GM20431 (cell line): ENCODE measurements around the gene MYH7B.

Source experiments
- in situ Hi-C: fragments of 300-500 bp; cut with MseI, MboI; formaldehyde crosslinking; loops from one replicate; pipeline ENCODE4 v1.15.0; 2020; ENCODE audit warnings: low sequenced_read_pairs; ENCODE audit not compliant: unreplicated experiment

The MYH7B gene

GRCh38 chr20:34943808-34944567 is 11.7 kb upstream of the MYH7B start:
- in situ Hi-C loops, result no loop called here

- in situ Hi-C loops, result no loop called here
These were observed 10.2 kb upstream of the MYH7B start for GRCh38 chr20:34945315-34946077.

GRCh38 chr20:34946661-34947060 is 9.0 kb upstream of the MYH7B start:
- in situ Hi-C loops, result no loop called here

- in situ Hi-C loops, result no loop called here
These were observed 8.3 kb upstream of the MYH7B start for GRCh38 chr20:34947336-34947735.

DNA sequence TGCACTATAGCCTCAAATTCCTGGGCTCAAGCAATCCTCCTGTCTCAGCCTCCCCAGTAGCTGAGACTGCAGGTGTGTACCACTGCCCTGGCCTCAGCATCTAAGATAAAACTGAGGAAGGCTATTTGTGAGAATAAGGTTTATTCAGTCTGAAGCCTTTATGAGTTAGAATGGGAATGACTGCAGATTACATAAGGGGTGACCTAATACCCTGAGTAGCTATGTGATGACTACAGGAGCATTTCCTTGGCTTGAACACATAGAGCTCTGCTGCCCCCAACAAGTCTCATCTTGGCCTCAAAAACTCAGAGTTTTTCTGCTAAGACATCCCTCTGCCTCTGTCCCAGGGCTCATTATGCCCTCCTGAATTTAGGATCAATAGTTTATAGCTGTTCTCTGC is 7.6 kb upstream of the MYH7B start:
- in situ Hi-C loops, result no loop called here

DNA sequence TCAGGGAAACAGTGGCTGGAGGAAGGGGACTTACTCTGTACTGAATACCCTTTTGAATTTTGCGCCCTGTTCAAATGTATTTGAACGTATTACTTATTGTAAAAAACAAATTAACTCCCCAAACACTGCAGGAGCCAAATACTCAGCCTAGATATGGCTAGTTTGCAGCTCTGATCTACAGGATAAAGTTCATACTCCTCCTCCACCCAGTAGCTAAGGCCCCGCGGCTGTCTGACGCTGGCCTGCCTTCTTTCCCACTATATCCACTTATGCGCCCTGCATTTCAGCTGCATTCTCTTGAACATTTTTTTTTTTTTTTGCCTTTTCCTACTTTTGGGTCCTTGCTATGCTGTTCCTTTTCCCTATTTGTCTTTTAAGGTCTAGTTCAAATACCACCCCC is 6.5 kb upstream of the MYH7B start:
- in situ Hi-C loops, result no loop called here

GRCh38 chr20:34951252-34951651 is 4.4 kb upstream of the MYH7B start:
- in situ Hi-C loops, result no loop called here

- in situ Hi-C loops, result no loop called here
These were observed 4.0 kb upstream of the MYH7B start for GRCh38 chr20:34951652-34952051.

- in situ Hi-C loops, result no loop called here
These were observed 3.0 kb upstream of the MYH7B start for GRCh38 chr20:34952671-34953070.

DNA sequence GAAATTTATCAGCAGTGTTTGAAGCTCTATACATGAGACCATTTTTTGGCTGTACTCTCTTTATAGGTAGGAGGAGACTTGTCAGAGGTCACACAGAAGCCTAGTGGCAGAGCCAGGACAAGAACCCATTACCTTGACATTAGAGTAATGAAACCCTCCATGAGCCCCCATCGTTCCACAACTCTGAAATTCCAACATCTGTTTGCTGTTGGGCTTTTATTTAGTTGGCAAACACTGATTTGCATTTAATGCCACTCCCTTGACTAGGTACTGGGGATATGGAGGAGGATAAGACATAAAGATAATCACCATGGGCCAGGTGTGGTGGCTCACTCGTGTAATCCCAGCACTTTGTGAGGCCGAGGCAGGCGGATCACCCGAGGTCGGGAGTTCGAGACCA is 1.7 kb upstream of the MYH7B start:
- in situ Hi-C loops, result no loop called here

DNA sequence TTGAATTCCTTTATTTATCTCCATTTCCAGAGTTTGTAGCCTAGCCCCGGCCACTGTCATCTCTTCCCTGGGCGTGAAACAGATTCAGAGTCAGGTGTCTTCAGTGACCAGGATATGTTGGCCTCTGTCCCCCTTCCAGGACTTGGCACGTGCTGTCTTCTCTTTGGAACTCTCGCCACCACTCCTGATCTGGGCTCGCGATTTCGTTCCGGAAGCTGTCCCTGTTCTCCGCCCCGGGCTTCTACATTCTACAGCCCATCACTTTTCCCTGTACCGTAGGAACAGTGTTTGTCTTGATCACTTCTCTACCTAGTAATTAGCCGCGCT is 801 bp upstream of the MYH7B start:
- in situ Hi-C loops, result no loop called here

DNA sequence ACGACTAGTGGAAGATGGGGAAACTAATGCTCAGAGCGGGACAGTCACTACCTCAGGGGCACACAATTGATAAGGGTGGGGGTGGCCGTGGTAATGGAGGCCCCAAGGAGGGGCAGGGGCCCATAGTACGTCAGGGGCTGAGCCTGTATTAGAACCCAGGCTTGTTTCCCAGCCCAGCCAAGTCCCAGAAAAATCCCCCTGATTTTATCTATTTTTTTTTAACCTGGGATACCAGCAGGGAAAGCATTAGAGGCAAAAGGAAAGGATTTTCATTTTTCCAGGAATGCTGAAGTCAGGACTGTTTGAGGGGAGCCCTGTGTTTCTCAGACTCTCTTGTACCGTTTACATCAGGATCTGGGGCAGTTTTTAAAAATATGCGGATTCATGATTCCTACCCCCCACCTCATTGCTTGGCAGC is 382 bp downstream of the MYH7B start:
- in situ Hi-C loops, result no loop called here

DNA sequence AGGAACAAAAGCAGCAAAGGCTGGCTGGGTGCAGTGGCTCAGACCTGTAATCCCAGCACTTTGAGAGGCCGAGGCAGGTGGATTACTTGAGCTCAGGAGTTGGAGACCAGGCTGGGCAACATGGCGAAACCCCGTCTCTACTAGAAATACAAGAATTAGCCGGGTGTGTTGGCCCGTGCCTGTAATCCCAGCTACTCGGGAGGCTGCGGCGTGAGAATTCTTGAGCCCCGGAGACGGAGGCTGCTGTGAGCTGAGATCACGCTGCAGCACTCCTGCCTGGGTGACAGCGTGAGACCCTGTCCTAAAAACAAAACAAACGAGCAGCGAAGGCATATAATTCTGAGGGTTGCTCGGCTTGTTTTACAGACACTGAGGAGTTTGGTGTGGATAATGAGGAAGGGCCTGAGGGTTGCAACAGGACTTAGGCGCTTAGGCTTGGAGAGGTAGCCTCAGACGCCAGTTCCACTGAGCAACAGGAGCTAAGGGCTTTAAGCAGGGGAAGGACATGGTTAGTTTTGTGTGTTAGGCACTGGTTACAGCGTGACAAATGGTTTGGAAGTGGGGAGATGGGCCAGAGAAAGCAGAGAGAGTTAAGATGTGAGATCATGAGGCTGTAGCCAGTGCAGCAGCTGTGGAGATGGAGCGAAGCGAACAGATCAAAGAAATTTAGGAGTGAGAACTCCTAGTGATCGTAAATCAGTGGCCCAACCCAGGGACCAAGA is 1.2 kb downstream of the MYH7B start:
- in situ Hi-C loops, result no loop called here

DNA sequence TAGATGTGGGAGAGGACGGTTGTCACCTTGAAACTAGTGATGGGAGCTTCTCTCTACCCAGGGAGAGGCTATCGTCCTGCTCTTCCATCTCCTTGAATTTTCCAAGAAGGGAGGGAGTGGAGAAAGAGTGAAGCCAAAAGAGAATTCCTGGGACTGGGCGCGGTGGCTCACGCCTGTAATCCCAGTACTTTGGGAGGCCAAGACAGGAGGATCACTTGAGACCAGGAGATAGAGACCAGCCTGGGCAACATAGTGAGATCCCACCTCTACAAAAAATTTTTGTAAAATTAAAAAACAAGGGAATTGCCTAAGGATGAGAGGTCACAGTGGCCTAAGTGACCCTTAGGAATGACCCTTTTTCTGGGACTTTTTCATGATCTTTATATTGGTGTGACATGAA is 8.8 kb downstream of the MYH7B start:
- in situ Hi-C loops, result no loop called here

DNA sequence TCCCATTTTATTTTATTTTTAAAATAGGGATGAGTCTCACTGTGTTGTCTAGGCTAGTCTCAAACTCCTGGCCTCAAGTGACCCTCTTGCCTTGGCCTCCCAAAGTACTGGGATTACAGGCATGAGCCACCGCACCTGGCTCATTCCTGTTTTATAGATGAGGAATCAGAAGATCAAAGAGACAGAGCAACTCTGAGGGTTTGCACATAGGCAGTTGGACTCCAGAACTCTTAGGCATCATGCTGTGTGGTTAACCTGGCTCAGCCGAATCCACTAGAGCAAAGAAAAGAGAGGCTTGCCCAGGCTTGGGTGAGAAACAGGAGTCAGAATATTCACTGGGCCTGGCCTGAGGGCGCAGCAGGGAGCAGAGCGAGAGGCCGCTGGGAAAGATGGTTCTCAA is 9.4 kb downstream of the MYH7B start:
- in situ Hi-C loops, result no loop called here

GRCh38 chr20:34967421-34967820 is 11.8 kb downstream of the MYH7B start:
- in situ Hi-C loops, result no loop called here

DNA sequence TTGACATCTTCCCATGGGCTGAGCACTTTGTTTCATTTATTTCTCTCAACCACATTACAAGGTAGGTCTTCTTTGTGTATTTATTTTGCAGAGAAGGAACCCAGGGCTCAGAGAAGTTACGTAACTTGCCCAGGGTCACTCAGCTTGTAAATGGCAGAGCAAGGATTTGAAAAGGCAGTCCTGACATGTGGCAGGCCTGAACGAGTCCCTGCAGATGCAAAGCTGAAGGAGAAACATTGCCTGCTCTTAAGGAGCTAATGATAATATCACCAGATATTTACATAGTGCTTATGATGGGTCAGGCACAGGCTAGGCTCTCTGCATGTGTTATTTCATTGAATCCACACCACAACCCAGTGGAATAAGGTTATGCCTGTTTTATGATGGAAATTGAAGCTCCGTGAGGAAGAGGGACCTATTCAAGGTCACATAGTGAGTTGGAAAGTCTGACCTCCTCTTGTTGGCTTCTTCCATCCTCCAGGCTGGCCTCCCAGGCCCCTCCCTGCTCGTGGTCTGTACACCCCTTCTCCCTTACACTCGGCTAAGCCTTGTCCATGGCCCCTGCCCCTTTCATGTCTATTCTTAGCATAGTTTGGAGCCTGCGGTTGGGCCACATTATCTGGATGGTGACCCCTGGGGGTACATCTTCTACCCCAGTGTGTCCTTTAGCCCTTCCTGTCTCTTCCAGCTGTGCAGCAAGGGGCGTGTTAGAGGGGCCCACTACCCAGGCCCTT is 12.5 kb downstream of the MYH7B start:
- in situ Hi-C loops, result no loop called here

GRCh38 chr20:34970193-34970840 is 14.6 kb downstream of the MYH7B start:
- in situ Hi-C loops, result no loop called here

DNA sequence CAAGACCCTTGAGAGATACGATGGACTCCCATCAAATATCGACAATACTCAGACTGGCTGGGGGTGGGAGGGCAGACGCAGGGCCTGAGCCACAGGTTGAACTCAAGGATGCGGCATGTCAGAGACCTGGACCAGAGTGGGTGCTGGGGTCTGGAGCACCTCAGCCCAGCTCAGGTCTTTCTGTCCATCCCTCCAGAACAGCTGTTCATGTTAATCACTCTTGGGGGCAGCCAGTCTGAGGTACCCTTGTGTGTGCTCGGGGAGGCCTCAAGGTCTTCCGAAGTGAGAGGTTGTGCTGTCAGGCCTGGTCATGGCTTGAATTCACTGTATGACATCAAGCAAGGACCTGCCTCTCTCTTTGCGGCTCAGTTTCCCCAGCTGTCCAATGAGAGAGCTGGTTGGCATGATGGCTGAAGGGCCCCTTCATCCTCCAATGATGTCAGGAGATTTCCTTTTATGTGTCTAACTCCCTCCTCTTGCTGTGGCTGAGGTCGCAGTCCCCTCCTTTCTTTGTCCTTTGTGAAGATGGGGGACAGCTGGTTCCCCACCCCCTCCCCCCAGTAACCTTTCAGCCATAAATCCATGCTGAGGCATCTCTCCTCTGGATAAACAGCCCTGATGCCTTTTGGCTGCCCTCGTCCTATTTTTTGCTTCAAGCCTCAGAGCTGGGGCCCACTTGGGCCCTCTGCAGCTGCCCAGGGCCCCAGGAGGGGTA is 15.3 kb downstream of the MYH7B start:
- in situ Hi-C loops, result no loop called here
